HG03196 (cell line): Measurements from ENCODE around the gene GFER.
"Not testable (repeated sequence)": the region's sequence is repeated elsewhere in the genome, so short reads cannot be mapped to it uniquely, and the experiment has no call there.

Experiments used
- ATAC-seq: cut with Tn5 transposase; IDR thresholded peaks from one replicate; pipeline ENCODE4 v1.9.1; 2021; ENCODE audit not compliant: unreplicated experiment

GFER gene

GRCh38 chr16:2025878-2026460, 42.0 kb downstream of the GFER start:
- ATAC-seq, result no peak

GRCh38 chr16:2026461-2027023, 42.5 kb downstream of the GFER start, which contains the start of gene NHERF2:
Gene NHERF2, plus strand, starts transcription at chr16:2026902. Its CDS starts 104 bp downstream, at chr16:2027006.
- ATAC-seq, result no peak

GRCh38 chr16:2027024-2028010, 43.3 kb downstream of the GFER start:
- no peak for ATAC-seq

GRCh38 chr16:2028146-2028545, 44.2 kb downstream of the GFER start:
- no peak for ATAC-seq

GRCh38 chr16:2028620-2029220, 44.7 kb downstream of the GFER start:
- no peak for ATAC-seq

- no peak for ATAC-seq
These were observed 45.4 kb downstream of the GFER start for GRCh38 chr16:2029350-2029749.

- ATAC-seq, result no peak
These were observed 46.0 kb downstream of the GFER start for GRCh38 chr16:2030036-2030435.

GRCh38 chr16:2031081-2031577, 47.1 kb downstream of the GFER start:
- no peak for ATAC-seq

- no peak for ATAC-seq
These were observed 48.5 kb downstream of the GFER start for GRCh38 chr16:2032285-2033056.

GRCh38 chr16:2033057-2033908, 49.3 kb downstream of the GFER start:
- ATAC-seq, result no peak

- ATAC-seq, result not testable (repeated sequence)
These were observed 50.1 kb downstream of the GFER start for GRCh38 chr16:2033909-2034695.

- no peak for ATAC-seq
These were observed 50.9 kb downstream of the GFER start for GRCh38 chr16:2034696-2035430.

- ATAC-seq, result no peak
These were observed 51.6 kb downstream of the GFER start for GRCh38 chr16:2035431-2036199.

- no peak for ATAC-seq
These were observed 52.4 kb downstream of the GFER start for GRCh38 chr16:2036200-2036966.

- no peak for ATAC-seq
These were observed 53.1 kb downstream of the GFER start for GRCh38 chr16:2037115-2037514.
